ENCODE measurements around the gene CARNS1.

The CARNS1 gene

GRCh38 chr11:67396587-67397389 is 18.7 kb upstream of the CARNS1 start:
- CTCF ChIA-PET, result interaction anchor here (1.6 kb wide), 1 partner anchor 14 kb away, joined by 4 read pairs; no protein-coding TSS in a partner anchor
- TF ChIP-seq CTCF (conservative IDR thresholded peaks at IDR 0.05; ENCODE audit: low read depth), result no peak
- POLR2A ChIA-PET (ENCODE audit: low non-redundant PET), result no interaction called here
- no peak for DNase-seq (ENCODE audit: low spot score)
- H3K27ac ChIP-seq, result peak overlapping the region; percentile 94

DNA sequence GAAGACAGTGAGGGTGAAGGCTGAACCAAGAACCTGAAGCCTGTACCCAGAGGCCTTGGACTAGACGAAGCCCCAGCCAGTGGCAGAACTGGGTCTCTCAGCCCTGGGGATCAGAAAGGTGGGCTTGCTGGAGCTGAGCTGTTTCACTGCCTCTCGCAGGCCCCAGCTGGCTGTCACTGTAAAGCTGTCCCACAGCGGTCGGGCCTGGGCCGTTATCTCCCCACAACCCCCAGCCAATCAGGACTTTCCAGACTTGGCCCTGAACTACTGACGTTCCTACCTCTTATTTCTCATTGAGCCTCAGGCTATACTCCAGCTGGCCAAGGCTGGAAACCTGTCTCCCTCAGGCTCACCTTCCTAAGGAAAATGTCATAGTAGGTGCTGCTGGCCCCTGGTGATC is 17.9 kb upstream of the CARNS1 start:
- TF ChIP-seq CTCF (conservative IDR thresholded peaks at IDR 0.05; ENCODE audit: low read depth), result no peak
- CTCF ChIA-PET, result no interaction called here
- POLR2A ChIA-PET (ENCODE audit: low non-redundant PET), result no interaction called here
- no peak for DNase-seq (ENCODE audit: low spot score)
- H3K27ac ChIP-seq, result peak overlapping the region; percentile 94

- TF ChIP-seq CTCF (conservative IDR thresholded peaks at IDR 0.05; ENCODE audit: low read depth), result no peak
- ChIA-PET CTCF (no interaction called here), POLR2A (ENCODE audit: low non-redundant PET) (no interaction called here)
These were observed 17.4 kb upstream of the CARNS1 start for GRCh38 chr11:67397986-67398660.

DNA sequence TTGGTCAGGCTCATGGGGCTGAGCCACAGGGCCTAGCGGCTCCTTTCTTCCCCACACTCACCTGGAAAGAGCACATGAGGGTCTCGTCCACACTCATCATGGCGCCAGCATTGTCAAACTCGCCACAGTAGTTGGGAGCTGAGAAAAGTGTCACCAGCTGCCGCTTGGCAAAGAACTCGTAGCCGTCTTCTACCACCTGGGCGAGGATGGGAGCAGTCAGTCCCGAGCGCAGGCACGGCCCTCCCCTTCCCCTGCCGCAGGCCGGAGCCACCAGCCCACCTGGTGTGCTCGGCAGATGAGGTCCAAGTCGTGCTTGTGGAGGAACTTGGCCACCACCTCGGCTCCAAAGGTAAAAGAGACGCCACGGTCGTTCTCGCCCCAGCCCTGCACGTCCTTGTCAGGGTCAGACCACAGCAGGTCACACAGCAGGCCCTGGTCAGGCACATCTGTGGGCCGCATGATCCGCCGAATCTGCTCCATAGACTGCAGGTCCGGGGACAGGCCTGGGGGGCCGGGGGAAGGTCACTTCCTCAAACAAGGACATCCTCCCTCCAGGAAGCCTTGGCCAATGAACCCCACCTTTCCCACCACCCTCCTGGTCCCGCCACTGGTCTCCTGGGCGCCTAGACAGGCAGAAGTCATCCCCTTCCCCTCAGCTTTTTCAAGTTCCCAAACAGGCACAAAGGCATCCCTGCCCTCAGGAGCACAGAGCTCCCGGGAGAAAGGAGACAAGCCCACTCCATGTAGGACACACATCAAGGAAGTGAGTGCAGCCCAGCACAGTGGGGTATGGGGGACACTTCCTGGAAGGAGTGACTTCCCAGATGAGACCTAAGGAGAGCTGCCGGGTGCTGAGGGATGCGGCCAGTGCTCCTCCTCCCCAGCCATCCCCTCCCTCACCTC is 16.6 kb upstream of the CARNS1 start:
- peak overlapping the region; percentile 94 for H3K27ac ChIP-seq
- ChIA-PET CTCF (interaction anchor here (0.6 kb wide), 1 partner anchor 28 kb away, joined by 6 read pairs; no protein-coding TSS in a partner anchor), POLR2A (ENCODE audit: low non-redundant PET) (no interaction called here)
- no peak for DNase-seq (ENCODE audit: low spot score)
- no peak for TF ChIP-seq CTCF (conservative IDR thresholded peaks at IDR 0.05; ENCODE audit: low read depth)

More at GRCh38 chr11:67397986-67398660, 17.4 kb upstream of the CARNS1 start:
- H3K27ac ChIP-seq, result peak overlapping the region; percentile 94
- no peak for DNase-seq (ENCODE audit: low spot score)

GRCh38 chr11:67400251-67400941 is 15.1 kb upstream of the CARNS1 start:
- no peak for DNase-seq (ENCODE audit: low spot score)
- ChIA-PET POLR2A (ENCODE audit: low non-redundant PET) (interaction anchor here (0.6 to 2.4 kb wide), 3 partner anchors 9 to 68 kb away, joined by 3 to 14 read pairs (median 11); partner anchors contain the start of genes RAD9A and TMEM134), CTCF (interaction anchor here (0.5 to 1.8 kb wide), 8 partner anchors 8 to 546 kb away, joined by 4 to 13 read pairs (median 6); partner anchors contain the start of genes CABP4, RAD9A and RPS6KB2)
- no peak for TF ChIP-seq CTCF (conservative IDR thresholded peaks at IDR 0.05; ENCODE audit: low read depth)
- H3K27ac ChIP-seq, result peak overlapping the region; percentile 94
